Suprapubic skin (tissue), 4 donors: ENCODE measurements around the gene MYO6. TPM values are rescaled to one million over a fixed set of nuclear protein-coding genes. Genes with fewer than 3 reads are reported as not detected.

ENCODE experiments used
- DNase-seq, 2 donors: peaks; one replicate each; pipeline ENCODE4 v3.0.0-alpha.2; 2019; ENCODE audit warnings: low spot score in 2 of 2
- H3K27ac ChIP-seq: fragments of 200-600 bp; sonication (generic); one replicate; pipeline ENCODE4 v1.5.1; 2019
- H3K27me3 ChIP-seq: fragments of 200-600 bp; sonication (generic); one replicate; pipeline ENCODE4 v1.5.1; 2019
- H3K36me3 ChIP-seq: fragments of 200-600 bp; sonication (generic); one replicate; pipeline ENCODE4 v1.5.1; 2019
- H3K4me1 ChIP-seq: fragments of 200-600 bp; sonication (generic); one replicate; pipeline ENCODE4 v1.5.1; 2019
- H3K4me3 ChIP-seq: fragments of 200-600 bp; sonication (generic); one replicate; pipeline ENCODE4 v1.5.1; 2019; ENCODE audit warnings: mild to moderate bottlenecking
- H3K9me3 ChIP-seq: fragments of 200-600 bp; sonication (generic); one replicate; pipeline ENCODE4 v1.5.1; 2019
- EP300 ChIP-seq: sonication (generic); formaldehyde crosslinking; IDR thresholded peaks from one replicate; pipeline ENCODE4 v1.6.1; 2017; ENCODE audit warnings: antibody characterized with exemption
- POLR2A ChIP-seq, 2 donors: fragments of 450-650 bp; IDR thresholded peaks; one replicate each; pipeline ENCODE4 v1.6.1; 2017; ENCODE audit warnings: antibody characterized with exemption in 2 of 2, mild to moderate bottlenecking in 2 of 2, moderate library complexity in 2 of 2
- POLR2AphosphoS5 ChIP-seq, 3 donors: sonication (generic); formaldehyde crosslinking; IDR thresholded peaks; one replicate each; pipeline ENCODE4 v1.6.1; 2017; ENCODE audit warnings: antibody characterized with exemption in 3 of 3
- WGBS: methylation state at CpG from one replicate; pipeline ENCODE4 v1.1.5; 2018; 5-methylcytosine and 5-hydroxymethylcytosine counted together
- total RNA-seq, 4 donors: library from RNA; depleted of rRNA; stranded (reverse); fragments of >200 nt; gene quantifications; one replicate each; pipeline ENCODE4 v1.1.0, GENCODE V29; 2016
- TF ChIP-seq, protein P1 (sequence below), 2 donors: fragments of 200-600 bp in 1 of 2; fragments of 450-650 bp in 1 of 2; sonication (generic) in 1 of 2; IDR thresholded peaks; one replicate each; pipeline ENCODE4 v1.5.1; 2016 to 2019; ENCODE audit warnings: antibody characterized with exemption in 2 of 2, mild to moderate bottlenecking in 1 of 2, moderate library complexity in 1 of 2

MYO6 gene
- total RNA-seq, 4 donors from 2014 or later, result 27.8 to 42.6 (median 30.6) TPM

DNA sequence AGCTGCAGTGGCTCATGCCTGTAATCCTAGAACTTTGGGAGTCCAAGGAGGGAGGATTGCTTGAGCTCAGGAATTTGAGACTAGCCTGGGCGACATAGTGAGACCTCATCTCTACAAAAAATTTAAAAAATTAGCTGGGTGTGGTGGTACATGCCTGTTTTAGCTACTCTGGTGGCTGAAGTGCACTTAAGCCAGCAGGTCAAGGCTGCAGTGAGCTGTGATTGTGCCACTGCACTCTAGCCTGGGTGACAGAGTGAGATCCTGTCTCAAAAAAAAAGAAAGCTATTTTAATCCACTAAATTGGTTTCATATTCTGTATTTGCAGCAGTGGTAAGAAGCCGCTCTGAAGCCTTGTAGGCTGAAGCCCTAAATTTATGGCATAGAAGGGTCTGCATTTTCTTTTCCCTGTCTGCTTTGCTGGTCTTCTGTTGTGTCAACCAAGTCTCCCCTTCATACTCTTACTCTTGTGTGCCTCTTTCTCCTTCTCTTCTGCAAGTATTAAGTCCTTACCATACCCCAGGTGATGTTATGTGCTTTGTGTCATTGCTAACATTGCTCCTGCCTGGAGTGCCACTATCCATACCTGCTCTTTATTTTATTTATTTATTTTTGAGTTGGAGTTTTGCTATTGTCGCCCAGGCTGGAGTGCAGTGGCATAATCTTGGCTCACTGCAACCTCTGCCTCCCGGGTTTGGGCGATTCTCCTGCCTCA lies 70.9 kb downstream of the MYO6 start:
- no peak overlapping the region for H3K27ac ChIP-seq
- H3K4me3 ChIP-seq, result no peak overlapping the region
- DNase-seq, result no peak
- WGBS, result 84% methylated on average over 5 of the region's 5 CpGs
- H3K27me3 ChIP-seq, result no peaks in the 10 kb centered on the region
- no peaks in the 10 kb centered on the region for H3K36me3 ChIP-seq
- no peaks in the 10 kb centered on the region for H3K9me3 ChIP-seq
- H3K4me1 ChIP-seq, result no peaks in the 10 kb centered on the region
- TF ChIP-seq, protein P1, sequence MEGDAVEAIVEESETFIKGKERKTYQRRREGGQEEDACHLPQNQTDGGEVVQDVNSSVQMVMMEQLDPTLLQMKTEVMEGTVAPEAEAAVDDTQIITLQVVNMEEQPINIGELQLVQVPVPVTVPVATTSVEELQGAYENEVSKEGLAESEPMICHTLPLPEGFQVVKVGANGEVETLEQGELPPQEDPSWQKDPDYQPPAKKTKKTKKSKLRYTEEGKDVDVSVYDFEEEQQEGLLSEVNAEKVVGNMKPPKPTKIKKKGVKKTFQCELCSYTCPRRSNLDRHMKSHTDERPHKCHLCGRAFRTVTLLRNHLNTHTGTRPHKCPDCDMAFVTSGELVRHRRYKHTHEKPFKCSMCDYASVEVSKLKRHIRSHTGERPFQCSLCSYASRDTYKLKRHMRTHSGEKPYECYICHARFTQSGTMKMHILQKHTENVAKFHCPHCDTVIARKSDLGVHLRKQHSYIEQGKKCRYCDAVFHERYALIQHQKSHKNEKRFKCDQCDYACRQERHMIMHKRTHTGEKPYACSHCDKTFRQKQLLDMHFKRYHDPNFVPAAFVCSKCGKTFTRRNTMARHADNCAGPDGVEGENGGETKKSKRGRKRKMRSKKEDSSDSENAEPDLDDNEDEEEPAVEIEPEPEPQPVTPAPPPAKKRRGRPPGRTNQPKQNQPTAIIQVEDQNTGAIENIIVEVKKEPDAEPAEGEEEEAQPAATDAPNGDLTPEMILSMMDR (IDR thresholded peaks at IDR 0.05), result no peak
- TF ChIP-seq POLR2A (IDR thresholded peaks at IDR 0.05) (no peak), POLR2AphosphoS5 (IDR thresholded peaks at IDR 0.05) (no peak), EP300 (no peak)

DNA sequence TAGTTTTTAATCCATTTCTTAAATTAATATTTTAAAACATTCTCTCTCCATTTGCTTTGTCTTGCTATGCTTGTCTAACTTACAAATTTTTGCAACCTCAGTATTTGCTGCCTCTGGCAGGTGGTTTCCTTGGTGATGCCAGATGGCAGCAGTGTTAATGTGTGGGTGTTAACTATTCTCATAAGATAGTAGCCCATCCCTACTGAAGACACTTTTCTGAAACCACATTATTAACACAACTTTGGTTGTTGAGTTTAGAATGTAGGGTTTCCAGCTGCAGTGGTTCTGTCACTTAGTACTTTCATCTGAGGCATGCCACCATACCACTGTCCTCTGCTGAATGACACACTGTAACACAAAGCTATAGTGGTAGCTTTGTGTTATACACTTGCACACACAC lies 75.1 kb downstream of the MYO6 start:
- TF ChIP-seq POLR2A (IDR thresholded peaks at IDR 0.05), result no peak
- TF ChIP-seq, protein P1 (IDR thresholded peaks at IDR 0.05), result no peak

DNA sequence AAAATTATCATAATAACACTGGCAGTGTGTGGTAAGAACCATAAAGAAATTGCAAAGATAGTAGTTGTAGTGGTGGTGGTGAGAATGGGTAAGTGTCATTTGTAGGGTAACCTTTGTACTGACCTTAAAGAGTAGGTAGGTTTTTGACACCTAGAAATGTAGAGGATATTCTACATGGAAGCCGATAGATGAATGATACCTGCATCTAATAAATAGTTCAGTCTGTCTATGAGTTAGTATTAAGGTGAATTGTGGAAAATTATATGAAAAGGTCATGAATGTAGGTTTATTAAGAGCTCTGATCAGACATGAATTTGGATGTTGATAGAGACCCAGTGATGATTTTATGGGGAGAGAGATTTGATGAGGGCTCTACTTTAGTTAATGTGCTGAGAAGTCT lies 78.1 kb downstream of the MYO6 start:
- 92% methylated on average over 1 of the region's 1 CpG for WGBS
- peaks cover 11% of the 10 kb centered on the region for H3K4me1 ChIP-seq
- H3K27ac ChIP-seq, result no peak overlapping the region
- TF ChIP-seq, protein P1 (IDR thresholded peaks at IDR 0.05), result no peak
- TF ChIP-seq POLR2AphosphoS5 (IDR thresholded peaks at IDR 0.05) (no peak), EP300 (no peak), POLR2A (IDR thresholded peaks at IDR 0.05) (no peak)
- DNase-seq, result no peak
- H3K9me3 ChIP-seq, result no peaks in the 10 kb centered on the region
- H3K4me3 ChIP-seq, result no peak overlapping the region
- H3K27me3 ChIP-seq, result no peaks in the 10 kb centered on the region
- H3K36me3 ChIP-seq, result no peaks in the 10 kb centered on the region

More for the DNA sequence above, 75.1 kb downstream of the MYO6 start:
- H3K4me1 ChIP-seq, result no peaks in the 10 kb centered on the region
- no peaks in the 10 kb centered on the region for H3K27me3 ChIP-seq
- no peak for DNase-seq
- no peak overlapping the region for H3K27ac ChIP-seq
- no peak overlapping the region for H3K4me3 ChIP-seq
- no peaks in the 10 kb centered on the region for H3K9me3 ChIP-seq
- H3K36me3 ChIP-seq, result no peaks in the 10 kb centered on the region

DNA sequence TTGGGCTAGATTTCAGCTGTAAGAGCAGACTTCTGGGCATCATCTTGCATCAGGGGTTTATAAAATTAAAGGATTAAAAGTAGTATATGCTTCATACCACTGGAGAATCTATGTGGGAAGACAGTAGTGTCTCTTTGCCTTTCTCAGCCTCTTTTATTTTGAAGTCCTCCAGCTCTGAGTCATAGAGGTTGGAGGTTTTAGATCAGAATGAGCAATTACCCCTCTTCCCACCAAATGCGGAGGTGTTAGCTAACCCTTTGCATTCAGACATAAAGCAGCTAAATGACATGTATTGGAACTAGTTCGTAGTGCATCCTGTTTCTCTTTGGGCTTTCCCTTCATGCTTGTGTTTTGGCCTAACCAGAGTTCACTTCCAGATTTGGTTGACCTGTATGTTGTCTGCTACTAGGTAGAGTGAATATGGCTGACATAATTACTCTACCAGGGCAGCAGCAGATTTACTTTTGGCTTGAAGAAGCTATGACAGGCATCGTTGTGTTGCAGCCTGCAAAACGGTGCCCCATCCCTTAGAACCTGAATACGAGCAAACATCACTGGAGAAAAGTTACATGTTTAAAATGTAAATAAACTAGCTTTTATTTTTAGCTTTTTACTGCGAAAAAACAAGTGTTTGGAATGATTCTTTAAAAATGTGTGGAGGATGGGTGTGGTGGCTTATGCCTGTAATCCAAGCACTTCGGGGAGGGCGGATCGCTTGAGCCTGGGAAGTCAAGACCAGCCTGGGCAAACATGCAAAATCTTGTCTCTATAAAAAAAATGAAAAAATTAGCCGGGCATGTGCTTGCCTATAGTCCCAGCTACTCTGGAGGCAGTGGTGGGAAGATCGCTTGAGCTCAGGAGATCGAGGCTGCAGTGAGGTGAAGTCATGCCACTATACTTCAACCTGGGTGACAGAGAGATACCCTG lies 82.2 kb downstream of the MYO6 start:
- Histone ChIP-seq H3K4me1 (peaks cover 11% of the 10 kb centered on the region), H3K9me3 (no peaks in the 10 kb centered on the region), H3K27ac (no peak overlapping the region), H3K36me3 (peaks cover 3% of the 10 kb centered on the region), H3K27me3 (no peaks in the 10 kb centered on the region), H3K4me3 (no peak overlapping the region)
- TF ChIP-seq POLR2A (IDR thresholded peaks at IDR 0.05) (no peak), POLR2AphosphoS5 (IDR thresholded peaks at IDR 0.05) (no peak), EP300 (no peak)
- TF ChIP-seq, protein P1 (IDR thresholded peaks at IDR 0.05), result no peak
- WGBS, result 35% methylated on average over 12 of the region's 12 CpGs
- no peak for DNase-seq

DNA sequence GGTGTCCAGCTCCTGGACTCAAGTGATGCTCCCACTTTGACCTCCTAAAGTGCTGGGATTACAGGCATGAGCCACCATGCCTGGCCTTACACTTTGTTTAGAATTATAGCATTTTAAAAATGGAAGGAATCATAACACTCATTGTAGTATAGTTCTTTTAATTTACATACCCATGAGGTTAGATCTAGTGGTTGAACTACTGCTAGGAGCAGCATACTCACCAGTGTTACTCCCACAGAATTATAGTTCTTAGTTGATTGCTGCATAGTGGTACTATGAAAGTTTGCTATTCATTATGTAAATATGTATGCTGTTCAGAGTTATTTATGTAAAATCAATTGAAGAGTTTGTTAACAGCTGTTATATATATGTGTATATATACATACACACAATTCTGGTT lies 85.4 kb downstream of the MYO6 start:
- Histone ChIP-seq H3K36me3 (peaks cover 7% of the 10 kb centered on the region), H3K9me3 (no peaks in the 10 kb centered on the region), H3K27me3 (no peaks in the 10 kb centered on the region), H3K4me3 (no peak overlapping the region), H3K27ac (no peak overlapping the region), H3K4me1 (peaks cover 11% of the 10 kb centered on the region)
- DNase-seq, result no peak
- TF ChIP-seq POLR2AphosphoS5 (IDR thresholded peaks at IDR 0.05), result no peak
- no peak for TF ChIP-seq POLR2A (IDR thresholded peaks at IDR 0.05)
- TF ChIP-seq, protein P1 (IDR thresholded peaks at IDR 0.05), result no peak
- TF ChIP-seq EP300, result no peak
